GM18868 (cell line): ENCODE data around the gene XPC.
"Not testable (repeated sequence)": the region's sequence is repeated elsewhere in the genome, so short reads cannot be mapped to it uniquely, and the experiment has no call there.

Experiments
- ATAC-seq: cut with Tn5 transposase; IDR thresholded peaks from one replicate; pipeline ENCODE4 v1.9.1; 2021; ENCODE audit warnings: mild to moderate bottlenecking, moderate library complexity; ENCODE audit not compliant: unreplicated experiment

XPC gene

DNA sequence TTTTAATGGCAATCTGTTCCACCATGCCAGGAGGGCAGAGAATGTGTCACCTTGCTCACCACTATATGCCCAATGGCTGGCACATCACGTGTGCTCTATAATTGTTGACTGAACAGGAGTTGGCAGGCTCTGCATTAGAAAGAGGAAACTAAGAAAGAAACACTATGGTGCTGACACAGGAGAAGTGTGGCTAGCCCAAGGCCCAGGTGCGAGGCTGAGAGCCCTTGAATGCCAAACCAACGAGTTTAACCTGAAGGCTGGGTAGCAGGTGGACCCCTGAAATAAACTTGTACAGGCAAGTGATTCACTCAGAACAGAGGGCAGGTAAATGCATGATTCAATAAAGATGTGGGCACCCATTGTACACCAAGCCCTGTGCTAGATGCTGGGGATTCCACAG lies 56.1 kb downstream of the XPC start:
- ATAC-seq: no peak

DNA sequence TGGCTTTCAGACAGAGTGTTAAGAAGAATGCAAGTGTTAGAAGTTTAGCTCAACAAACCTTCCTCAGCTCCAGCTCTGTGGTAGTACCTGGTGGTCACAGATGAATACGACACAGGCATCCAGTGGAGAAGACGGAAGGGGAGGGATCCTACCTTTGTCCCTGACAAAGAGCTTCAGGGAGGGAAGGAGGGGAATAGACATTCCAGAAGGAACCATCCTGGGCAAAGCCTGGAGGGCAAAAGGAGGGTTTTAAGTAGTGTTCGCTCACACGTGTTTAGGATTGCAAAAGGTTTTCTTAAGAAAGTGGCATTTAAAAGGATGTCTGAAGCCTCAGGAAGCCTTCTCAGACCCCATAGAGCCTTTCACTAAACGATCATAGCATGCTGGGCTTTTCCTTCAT lies 56.5 kb downstream of the XPC start:
- ATAC-seq: no peak

DNA sequence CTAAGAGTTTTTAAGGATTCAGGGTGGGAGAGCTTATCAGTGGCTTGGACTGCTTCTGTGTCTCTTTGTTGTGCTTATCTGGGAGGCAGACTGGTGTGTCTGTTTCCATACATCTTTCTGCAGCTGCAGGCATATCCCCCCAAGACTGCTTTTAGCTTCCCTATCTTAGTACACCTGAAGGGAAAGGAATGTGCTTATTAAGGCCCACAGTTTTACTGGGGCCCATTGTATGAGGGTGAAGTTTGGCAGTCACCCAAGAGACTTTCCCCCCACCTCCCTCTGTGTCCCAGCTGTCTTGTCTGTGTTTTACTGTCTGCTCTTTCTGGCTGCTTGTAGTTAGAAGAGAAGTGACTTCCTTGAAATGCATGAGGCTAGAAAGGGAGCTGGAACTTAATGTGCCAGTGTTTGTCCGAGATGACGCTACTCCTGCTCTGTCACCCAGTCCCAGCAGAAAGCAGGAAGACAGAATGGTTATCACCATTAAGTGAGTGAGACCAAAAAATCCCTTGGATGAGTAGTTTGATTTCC lies 57.4 kb downstream of the XPC start:
- ATAC-seq: not testable (repeated sequence)

GRCh38 chr3:14120111-14120920 lies 58.1 kb downstream of the XPC start:
- no peak for ATAC-seq

DNA sequence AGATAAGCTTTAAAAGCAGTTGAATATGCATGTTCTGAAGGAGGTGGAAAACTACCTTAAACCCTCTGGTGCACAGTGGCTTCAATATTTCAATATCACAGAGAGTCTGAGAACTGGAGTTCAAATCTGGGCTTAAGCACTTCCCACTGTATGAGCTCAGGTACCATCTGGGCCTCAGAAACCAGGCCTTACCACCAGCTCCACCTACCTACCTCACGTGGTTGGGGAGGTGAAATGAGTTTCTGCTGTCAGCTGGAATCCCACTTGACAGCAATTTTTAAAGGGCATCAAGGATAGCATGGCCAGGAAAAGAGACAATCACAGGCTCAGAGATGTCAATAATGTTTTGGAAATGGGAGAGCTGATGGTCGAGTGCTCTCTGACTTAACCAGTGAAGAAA lies 58.8 kb downstream of the XPC start:
- ATAC-seq: no peak

DNA sequence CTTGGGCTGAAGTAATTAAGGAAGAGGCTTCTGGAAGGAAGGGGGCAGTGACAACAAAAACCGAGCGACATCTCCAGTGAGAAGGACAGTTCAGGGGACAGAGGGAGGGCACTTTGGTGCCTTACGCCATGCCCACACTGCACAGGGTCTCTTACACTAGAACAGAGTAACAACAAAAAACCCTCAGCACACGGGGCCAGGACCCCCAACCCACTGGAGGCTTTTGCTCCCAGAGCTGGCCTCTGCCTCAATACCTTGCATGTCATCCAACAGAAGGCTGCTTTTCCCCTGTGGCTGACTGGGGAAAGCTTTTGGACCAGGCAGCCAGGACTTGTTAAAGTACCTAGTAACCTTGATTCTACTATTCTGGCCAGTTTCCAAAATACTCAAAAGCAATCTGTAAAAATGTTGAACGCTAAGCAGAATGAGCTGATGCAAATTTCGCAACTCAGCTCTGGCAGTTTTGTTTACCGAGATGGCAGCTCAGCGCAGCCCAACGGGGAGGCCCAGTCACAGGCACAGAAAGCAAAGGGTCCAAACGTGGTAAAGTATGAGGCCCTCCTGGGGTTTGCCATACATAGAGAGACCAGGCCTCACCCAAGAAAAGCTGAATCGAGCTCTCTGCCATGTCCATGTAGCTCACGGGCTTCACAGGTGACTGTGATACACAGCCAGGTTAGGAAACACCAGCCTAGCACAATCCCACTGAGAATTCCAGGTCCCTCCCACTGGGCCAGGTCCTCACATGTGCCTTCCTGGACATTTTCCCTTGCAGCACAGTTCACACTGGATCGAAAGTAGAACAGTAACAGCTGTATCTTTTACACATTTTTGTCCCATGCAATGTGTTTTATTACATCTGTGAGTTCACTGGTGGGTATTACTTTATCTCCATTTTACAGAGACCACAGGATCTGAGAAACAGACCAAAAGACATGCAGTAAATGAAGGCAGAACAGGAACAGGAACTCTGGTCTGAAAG lies 59.7 kb downstream of the XPC start:
- ATAC-seq: no peak

- no peak for ATAC-seq
Measured at GRCh38 chr3:14117468-14118399, 60.7 kb downstream of the XPC start.

GRCh38 chr3:14113965-14114635 lies 64.3 kb downstream of the XPC start:
- no peak for ATAC-seq

GRCh38 chr3:14110699-14111098 lies 67.7 kb downstream of the XPC start:
- ATAC-seq: no peak

DNA sequence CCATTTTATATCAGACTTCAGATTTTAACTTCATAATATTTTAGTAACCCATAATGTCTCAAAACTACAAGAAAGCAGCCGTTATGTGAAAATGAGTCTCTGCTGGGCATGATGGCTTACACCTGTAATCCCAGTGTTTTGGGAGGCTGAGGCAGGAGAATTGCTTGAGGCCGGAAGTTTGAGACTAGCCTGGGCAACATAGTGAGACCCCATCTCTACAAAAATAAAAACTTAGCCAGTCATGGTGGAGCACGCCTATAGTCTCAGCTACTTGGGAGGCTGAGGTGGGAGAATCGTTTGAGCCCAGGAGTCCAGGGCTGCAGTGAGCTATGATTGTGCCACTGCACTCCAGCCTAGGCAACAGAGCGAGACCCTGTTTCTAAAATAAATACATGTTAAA lies 68.6 kb downstream of the XPC start:
- ATAC-seq: not testable (repeated sequence)

DNA sequence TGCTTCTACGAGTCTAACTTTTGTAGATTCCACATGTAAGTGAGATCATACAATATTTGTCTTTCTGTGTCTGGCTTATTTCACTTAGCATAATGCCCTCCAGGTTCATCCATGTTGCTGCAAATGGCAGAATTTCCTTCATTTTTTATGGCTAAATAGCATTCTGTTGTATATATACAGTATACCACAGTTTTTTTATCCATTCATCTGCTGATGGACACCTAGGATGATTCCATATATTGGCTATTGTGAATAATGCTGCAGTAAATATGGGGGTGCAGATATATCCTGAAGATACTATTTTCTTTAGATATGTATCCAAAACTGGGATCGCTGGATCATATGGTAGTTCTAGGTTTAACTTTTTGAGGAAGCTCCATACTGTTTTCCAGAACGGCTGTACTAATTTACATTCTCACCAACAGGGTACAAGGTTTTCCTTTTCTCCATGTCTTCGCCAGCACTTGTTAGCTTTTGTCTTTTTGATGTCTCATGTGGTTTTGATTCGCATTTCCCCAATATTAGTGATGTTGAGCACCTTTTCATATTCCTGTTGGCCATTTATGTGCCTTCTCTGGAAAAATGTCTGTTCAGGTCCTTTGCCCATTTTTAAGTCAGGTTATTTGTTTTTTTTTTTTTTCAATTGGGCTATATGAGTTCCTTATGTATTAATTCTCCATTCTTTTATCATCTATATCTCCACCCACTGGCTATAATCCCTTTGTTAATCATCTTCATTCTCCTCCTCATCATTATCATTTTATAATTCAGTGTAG lies 80.6 kb downstream of the XPC start:
- ATAC-seq: no peak

- ATAC-seq: no peak
Measured at GRCh38 chr3:14096742-14097141, 81.7 kb downstream of the XPC start.
